ENCODE measurements around the gene PALB2. TPM values are rescaled to one million over a fixed set of nuclear protein-coding genes. Genes with fewer than 3 reads are reported as not detected.

Gene PALB2
- total RNA-seq, 1 donor from 2014 or later, result 15.4 TPM

DNA sequence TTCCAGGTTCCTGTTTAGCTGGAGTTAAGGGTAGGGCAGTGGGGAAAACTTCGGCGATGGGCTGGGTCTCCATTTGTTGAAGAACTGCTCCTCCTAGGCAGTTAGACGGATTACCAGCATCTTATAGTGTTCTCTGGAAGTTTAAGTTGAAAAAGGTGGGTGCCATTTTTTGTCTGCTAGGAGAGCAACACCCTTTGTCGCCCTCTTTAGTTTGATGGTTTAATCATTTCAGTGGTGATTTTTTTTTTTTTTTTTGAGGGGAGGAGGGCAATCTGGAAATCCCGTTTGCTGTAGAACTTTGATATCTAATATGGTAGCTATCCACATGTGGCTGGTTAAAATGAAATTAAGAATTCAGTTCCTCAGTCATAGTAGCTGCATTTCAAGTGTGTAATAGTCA, 79.5 kb downstream of the PALB2 start:
- no peak for DNase-seq (ENCODE audit: low spot score in 2 of 2, unreplicated experiment in 2 of 2)
- Mint-ChIP-seq H3K4me1 (peaks cover 15% of the 10 kb centered on the region), H3K27ac (no peak overlapping the region), H3K9me3 (no peaks in the 10 kb centered on the region), H3K36me3 (peaks cover 35% of the 10 kb centered on the region), H3K27me3 (ENCODE audit: low read depth) (no peaks in the 10 kb centered on the region), H3K4me3 (no peak overlapping the region)
- TF ChIP-seq, protein P1, sequence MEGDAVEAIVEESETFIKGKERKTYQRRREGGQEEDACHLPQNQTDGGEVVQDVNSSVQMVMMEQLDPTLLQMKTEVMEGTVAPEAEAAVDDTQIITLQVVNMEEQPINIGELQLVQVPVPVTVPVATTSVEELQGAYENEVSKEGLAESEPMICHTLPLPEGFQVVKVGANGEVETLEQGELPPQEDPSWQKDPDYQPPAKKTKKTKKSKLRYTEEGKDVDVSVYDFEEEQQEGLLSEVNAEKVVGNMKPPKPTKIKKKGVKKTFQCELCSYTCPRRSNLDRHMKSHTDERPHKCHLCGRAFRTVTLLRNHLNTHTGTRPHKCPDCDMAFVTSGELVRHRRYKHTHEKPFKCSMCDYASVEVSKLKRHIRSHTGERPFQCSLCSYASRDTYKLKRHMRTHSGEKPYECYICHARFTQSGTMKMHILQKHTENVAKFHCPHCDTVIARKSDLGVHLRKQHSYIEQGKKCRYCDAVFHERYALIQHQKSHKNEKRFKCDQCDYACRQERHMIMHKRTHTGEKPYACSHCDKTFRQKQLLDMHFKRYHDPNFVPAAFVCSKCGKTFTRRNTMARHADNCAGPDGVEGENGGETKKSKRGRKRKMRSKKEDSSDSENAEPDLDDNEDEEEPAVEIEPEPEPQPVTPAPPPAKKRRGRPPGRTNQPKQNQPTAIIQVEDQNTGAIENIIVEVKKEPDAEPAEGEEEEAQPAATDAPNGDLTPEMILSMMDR (IDR thresholded peaks at IDR 0.05; ENCODE audit: unreplicated experiment), result no peak

DNA sequence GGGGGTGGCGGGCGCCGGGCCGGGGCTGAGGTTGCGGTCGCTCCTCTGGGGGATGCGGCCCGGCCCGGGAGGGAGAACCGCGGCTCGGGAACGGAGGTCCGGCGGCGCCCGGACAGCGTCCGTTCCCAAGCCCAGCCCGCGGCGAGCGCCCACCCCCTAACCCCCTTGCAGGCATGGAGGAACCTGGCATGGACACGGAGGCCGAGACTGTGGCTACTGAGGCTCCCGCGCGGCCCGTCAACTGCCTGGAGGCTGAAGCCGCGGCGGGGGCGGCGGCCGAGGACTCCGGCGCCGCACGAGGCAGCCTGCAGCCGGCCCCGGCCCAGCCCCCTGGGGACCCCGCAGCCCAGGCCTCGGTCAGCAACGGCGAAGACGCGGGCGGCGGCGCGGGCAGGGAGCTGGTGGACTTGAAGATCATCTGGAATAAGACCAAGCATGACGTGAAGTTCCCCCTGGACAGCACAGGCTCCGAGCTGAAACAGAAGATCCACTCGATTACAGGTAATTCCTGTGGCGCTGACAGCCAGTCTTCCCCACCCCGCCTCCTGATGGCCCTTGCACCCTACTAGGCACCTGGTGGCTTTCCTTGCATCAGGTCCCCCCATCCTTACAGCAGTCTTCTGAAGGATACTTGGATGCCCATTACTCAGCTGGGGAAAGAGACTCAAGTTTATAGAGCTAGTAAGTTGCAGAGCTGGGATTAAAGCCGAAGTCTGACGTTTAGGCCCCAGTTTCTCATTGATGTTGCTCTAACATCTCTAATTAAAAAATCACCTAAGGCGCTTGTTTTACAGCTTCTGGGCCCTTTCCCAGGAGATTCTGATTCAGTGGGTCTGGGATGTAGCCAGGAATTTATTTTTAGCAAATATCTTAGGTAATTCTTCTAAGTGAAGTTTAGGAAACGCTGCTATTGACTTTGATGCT, 83.1 kb downstream of the PALB2 start:
- no peaks in the 10 kb centered on the region for H3K9me3 Mint-ChIP-seq
- no peaks in the 10 kb centered on the region for H3K27me3 Mint-ChIP-seq (ENCODE audit: low read depth)
- peak overlapping the region; percentile 92 for H3K4me3 Mint-ChIP-seq
- H3K4me1 Mint-ChIP-seq, result peaks cover 16% of the 10 kb centered on the region
- H3K27ac Mint-ChIP-seq, result peak overlapping the region; percentile 43
- peaks cover 17% of the 10 kb centered on the region for H3K36me3 Mint-ChIP-seq
- TF ChIP-seq, protein P1 (IDR thresholded peaks at IDR 0.05; ENCODE audit: unreplicated experiment), result no peak
- DNase-seq (ENCODE audit: low spot score in 2 of 2, unreplicated experiment in 2 of 2), result no peak

DNA sequence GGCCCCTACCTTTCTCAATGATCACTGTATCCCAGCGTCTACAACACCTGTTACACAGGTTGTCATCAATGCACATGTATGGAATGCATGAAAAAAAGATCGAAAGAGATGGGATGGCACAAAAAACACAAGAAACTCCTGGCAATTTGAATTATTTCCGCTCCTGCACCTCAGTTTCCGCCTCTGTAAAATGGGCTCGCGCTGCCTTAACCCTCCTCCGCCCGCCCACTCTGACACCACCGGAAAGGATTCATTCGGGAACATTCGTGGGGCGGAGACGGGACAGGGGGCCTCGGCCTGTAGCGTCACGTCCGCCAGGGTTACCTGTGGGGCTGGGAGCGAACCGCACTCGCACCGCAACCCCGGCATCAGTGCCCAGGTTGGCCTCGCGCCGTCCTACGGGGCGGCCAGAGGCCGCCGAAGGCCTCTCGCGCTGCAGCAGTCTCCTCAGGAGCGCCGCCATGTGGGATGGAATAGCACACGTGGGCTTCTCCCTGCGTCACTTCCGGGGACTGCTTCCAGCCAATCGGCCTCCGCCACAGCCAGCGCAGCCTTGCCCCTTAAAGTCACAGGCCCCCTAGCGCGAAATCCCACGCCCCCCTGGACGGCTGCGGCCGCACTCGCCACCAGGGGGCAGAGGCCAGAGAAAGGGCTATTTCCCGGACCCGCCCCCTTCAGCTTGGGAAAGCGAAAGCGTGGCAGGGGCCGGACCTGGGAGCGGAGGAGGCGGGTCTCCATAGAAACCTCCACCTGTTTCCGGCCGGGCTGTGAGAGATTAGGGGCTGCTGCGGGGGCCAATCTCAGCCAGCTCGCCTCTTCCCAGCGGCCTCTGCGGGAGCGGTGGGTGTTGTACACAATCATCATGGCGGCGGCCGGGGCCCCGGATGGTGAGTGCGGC, 84.0 kb downstream of the PALB2 start, which contains the start of the genes EARS2 and UBFD1:
Gene EARS2, minus strand, starts transcription at position 470 of the 898 bp plus-strand sequence. Its CDS starts 7 bp downstream, at position 463.
Gene UBFD1, plus strand, starts transcription at position 847 of the 898 bp plus-strand sequence. Its CDS starts 16 bp downstream, at position 863.
- TF ChIP-seq, protein P1 (IDR thresholded peaks at IDR 0.05; ENCODE audit: unreplicated experiment), result peak; percentile 94
- no peaks in the 10 kb centered on the region for H3K27me3 Mint-ChIP-seq (ENCODE audit: low read depth)
- peak; percentile 98 to 99 for DNase-seq (ENCODE audit: low spot score in 2 of 2, unreplicated experiment in 2 of 2)
- H3K36me3 Mint-ChIP-seq, result peaks cover 12% of the 10 kb centered on the region
- H3K4me3 Mint-ChIP-seq, result peak within 1 kb of the TSS; percentile 92
- H3K4me1 Mint-ChIP-seq, result peaks cover 16% of the 10 kb centered on the region
- no peaks in the 10 kb centered on the region for H3K9me3 Mint-ChIP-seq
- peak within 1 kb of the TSS; percentile 95 for H3K27ac Mint-ChIP-seq

GRCh38 chr16:23554536-23554935, 86.6 kb downstream of the PALB2 start:
- Mint-ChIP-seq H3K27me3 (ENCODE audit: low read depth) (no peaks in the 10 kb centered on the region), H3K4me1 (peaks cover 13% of the 10 kb centered on the region), H3K4me3 (no peak overlapping the region), H3K27ac (no peak overlapping the region), H3K9me3 (no peaks in the 10 kb centered on the region), H3K36me3 (peaks cover 14% of the 10 kb centered on the region)
- no peak for DNase-seq (ENCODE audit: low spot score in 2 of 2, unreplicated experiment in 2 of 2)
- TF ChIP-seq, protein P1 (IDR thresholded peaks at IDR 0.05; ENCODE audit: unreplicated experiment), result no peak

Other genes with a start within 250 kb of the PALB2 start
- gene COG7, start 188.1 kb downstream of the PALB2 start, total RNA-seq, result 42.1 to 42.5 TPM (median 42.1 TPM) in 3 replicates
- gene GGA2, start 130.8 kb downstream of the PALB2 start, total RNA-seq, result 98.7 to 102 TPM (median 101 TPM) in 3 replicates
- 29.0 to 35.6 TPM (median 32.5 TPM) in 3 replicates for gene EARS2, start 84.0 kb downstream of the PALB2 start, total RNA-seq
- 99.6 to 114 TPM (median 109 TPM) in 3 replicates for gene UBFD1, start 83.6 kb downstream of the PALB2 start, total RNA-seq
- gene NDUFAB1, start 45.0 kb downstream of the PALB2 start, total RNA-seq, result 61.0 to 66.7 TPM (median 63.7 TPM) in 3 replicates
- 74.1 to 77.7 TPM (median 77.5 TPM) in 3 replicates for gene DCTN5, start 156 bp upstream of the PALB2 start, total RNA-seq
- 22.3 to 24.2 TPM (median 23.8 TPM) in 3 replicates for gene PLK1, start 37.6 kb upstream of the PALB2 start, total RNA-seq
- 0.16 to 0.32 TPM (median 0.31 TPM) in 3 replicates for gene ERN2, start 71.9 kb upstream of the PALB2 start, total RNA-seq
- gene CHP2, start 113.7 kb upstream of the PALB2 start, total RNA-seq, result not detected in 3 replicates
- gene PRKCB, start 194.7 kb upstream of the PALB2 start, total RNA-seq, result 0.27 to 0.38 TPM (median 0.27 TPM) in 3 replicates